Kidney tubule cell (primary cell): ENCODE data around the gene MAGEC3.

ENCODE experiments used
- DNase-seq: peaks from one replicate; pipeline ENCODE4 v3.0.0-alpha.2; 2018; ENCODE audit warnings: low spot score

Gene MAGEC3

DNA sequence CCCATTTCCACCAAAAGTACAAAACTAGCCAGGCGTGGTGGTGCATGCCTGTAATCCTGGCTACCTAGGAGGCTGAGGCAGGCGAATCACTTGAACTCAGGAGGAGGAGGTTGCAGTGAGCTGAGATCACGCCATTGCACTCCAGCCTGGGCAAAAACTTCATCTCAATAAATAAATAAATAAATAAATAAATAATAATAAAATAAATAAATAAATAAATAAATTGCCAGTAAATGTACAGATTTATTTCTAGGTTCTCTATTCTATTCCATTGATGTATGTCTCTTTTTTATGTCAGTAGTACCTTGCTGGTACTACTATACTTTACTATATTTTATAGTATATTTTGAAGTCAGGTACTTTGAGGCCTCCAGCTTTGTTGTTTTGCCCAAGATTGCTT, 109.2 kb downstream of the MAGEC3 start:
- no peak for DNase-seq
